A673 (cell line): ENCODE results near the gene ENO3.

Source experiments
- EZH2 ChIP-seq: fragments of 200-600 bp; sonication (generic); IDR thresholded peaks from 2 replicates; pipeline ENCODE4 v1.6.1; 2017; ENCODE audit warnings: borderline replicate concordance, low read depth, mild to moderate bottlenecking, mixed read lengths, antibody characterized with exemption, low read length; ENCODE audit not compliant: poor library complexity, severe bottlenecking
- TF ChIP-seq, protein P1 (sequence below): fragments of 300-800, 200-600 bp; sonication (generic); conservative IDR thresholded peaks from 2 replicates; pipeline ENCODE4 v1.5.1; 2017; ENCODE audit warnings: low read depth, mild to moderate bottlenecking, antibody characterized with exemption, low read length, moderate library complexity, mixed read lengths

DNA sequence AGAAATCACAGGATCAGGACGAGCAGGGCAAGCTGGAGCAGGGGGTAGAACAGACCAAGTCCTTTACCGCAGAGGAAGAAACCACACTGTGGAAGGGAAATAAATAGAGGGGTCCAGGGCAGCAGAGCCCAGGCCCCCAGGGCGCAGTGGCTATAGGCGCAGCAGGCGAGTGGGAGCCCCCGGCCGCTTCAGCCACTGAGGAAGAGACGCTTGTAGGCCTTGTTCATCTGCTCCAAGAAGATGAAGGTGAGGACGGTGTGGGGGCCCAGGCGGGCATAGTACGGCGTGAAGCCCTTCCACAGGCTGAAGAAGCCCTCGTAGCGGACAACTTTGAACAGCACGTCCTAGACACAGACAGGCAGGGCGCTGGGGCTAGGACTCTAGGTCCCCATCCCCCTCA lies 13.4 kb upstream of the ENO3 start:
- TF ChIP-seq, protein P1, sequence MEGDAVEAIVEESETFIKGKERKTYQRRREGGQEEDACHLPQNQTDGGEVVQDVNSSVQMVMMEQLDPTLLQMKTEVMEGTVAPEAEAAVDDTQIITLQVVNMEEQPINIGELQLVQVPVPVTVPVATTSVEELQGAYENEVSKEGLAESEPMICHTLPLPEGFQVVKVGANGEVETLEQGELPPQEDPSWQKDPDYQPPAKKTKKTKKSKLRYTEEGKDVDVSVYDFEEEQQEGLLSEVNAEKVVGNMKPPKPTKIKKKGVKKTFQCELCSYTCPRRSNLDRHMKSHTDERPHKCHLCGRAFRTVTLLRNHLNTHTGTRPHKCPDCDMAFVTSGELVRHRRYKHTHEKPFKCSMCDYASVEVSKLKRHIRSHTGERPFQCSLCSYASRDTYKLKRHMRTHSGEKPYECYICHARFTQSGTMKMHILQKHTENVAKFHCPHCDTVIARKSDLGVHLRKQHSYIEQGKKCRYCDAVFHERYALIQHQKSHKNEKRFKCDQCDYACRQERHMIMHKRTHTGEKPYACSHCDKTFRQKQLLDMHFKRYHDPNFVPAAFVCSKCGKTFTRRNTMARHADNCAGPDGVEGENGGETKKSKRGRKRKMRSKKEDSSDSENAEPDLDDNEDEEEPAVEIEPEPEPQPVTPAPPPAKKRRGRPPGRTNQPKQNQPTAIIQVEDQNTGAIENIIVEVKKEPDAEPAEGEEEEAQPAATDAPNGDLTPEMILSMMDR, result no peak
- no peak for TF ChIP-seq EZH2
